ENCODE measurements around the gene TMEM184B. TPM values are rescaled to one million over a fixed set of nuclear protein-coding genes. Genes with fewer than 3 reads are reported as not detected.
A peak's percentile ranks its signal among the peaks of the same experiment; 100 is the strongest.

The TMEM184B gene
- total RNA-seq (2014; rRNA removed; shearing (Covaris generic)), result 51.0 and 90.7 TPM in 2 replicates

- DNase-seq (ENCODE audit: low read depth), result peak; percentile 58
Observed at GRCh38 chr22:38272373-38273134, at the start of gene TMEM184B. Gene TMEM184B, minus strand, starts transcription at chr22:38273010. Its CDS starts 25,049 bp downstream, at chr22:38247961.

- DNase-seq (ENCODE audit: low read depth), result no peak
Observed at GRCh38 chr22:38320605-38321402, 48.0 kb upstream of the TMEM184B start.

- DNase-seq (ENCODE audit: low read depth), result no peak
Observed at GRCh38 chr22:38318792-38319773, 46.3 kb upstream of the TMEM184B start.

- peak; percentile 95 for DNase-seq (ENCODE audit: low read depth)
Observed at GRCh38 chr22:38317995-38318715, 45.3 kb upstream of the TMEM184B start.

GRCh38 chr22:38317122-38317994 lies 44.5 kb upstream of the TMEM184B start, which contains the start of gene CSNK1E:
Gene CSNK1E, minus strand, starts transcription at chr22:38317433. Its CDS starts 3,276 bp downstream, at chr22:38314157.
- peak; percentile 57 for DNase-seq (ENCODE audit: low read depth)

- peak; percentile 40 for DNase-seq (ENCODE audit: low read depth)
Observed at GRCh38 chr22:38316364-38317121, 43.7 kb upstream of the TMEM184B start.

- peak; percentile 44 for DNase-seq (ENCODE audit: low read depth)
Observed at GRCh38 chr22:38315823-38316363, 43.1 kb upstream of the TMEM184B start.

GRCh38 chr22:38314933-38315822 lies 42.4 kb upstream of the TMEM184B start:
- peak; percentile 35 for DNase-seq (ENCODE audit: low read depth)

GRCh38 chr22:38314051-38314932 lies 41.5 kb upstream of the TMEM184B start:
- peak; percentile 34 for DNase-seq (ENCODE audit: low read depth)

GRCh38 chr22:38313384-38313955 lies 40.7 kb upstream of the TMEM184B start:
- DNase-seq (ENCODE audit: low read depth), result peak; percentile 92

GRCh38 chr22:38312261-38312800 lies 39.5 kb upstream of the TMEM184B start:
- DNase-seq (ENCODE audit: low read depth), result no peak

- DNase-seq (ENCODE audit: low read depth), result no peak
Observed at GRCh38 chr22:38311323-38311620, 38.5 kb upstream of the TMEM184B start.

- no peak for DNase-seq (ENCODE audit: low read depth)
Observed at GRCh38 chr22:38310518-38311322, 37.9 kb upstream of the TMEM184B start.

- no peak for DNase-seq (ENCODE audit: low read depth)
Observed at GRCh38 chr22:38309614-38310517, 37.1 kb upstream of the TMEM184B start.
